ENCODE data around the gene PIM2. TPM values are rescaled to one million over a fixed set of nuclear protein-coding genes. Genes with fewer than 3 reads are reported as not detected.
A peak's percentile ranks its signal among the peaks of the same experiment; 100 is the strongest.

The PIM2 gene
- polyA plus RNA-seq (ENCODE audit: low read depth in 6 of 6): 100 to 1,000 TPM; 202 to 489 (median 254) TPM

DNA sequence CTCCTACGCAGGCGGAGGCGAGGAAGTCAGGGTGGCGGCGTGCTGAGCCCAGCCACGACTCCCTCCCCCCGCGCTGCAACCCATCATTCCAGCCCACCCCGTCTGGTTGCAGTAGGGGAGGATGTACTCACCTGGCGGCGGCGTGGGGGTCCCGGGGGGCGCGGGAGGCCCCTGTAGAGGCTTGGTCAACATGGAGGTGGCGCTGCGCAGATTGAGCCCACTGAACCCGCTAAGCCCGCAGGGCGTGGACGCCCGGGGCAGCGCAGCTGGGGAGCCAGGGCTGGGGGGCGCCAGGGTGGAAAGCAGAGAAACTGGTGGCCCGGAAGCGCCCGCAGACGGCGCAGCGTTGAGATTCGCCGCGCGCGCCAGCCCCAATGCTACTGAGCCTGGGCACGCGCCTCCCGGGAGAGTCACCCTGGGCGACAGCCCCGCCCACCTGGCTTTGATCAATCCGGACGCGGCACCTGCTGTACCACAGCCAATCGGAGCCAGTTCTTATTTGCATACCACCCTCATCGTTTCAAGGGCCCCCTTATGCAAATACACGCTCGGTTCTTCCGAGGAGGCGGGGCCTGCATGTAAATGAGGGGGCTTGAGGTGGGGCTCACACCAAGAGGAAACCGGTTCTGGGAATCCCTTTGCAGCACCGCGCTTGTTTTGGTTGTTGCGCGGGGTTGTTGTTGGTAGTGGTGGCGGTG, at the start of gene PIM2:
Gene PIM2 (minus strand): TSS at position 382 of the 698 bp plus-strand sequence. CDS start 190 bp downstream, at position 192.
- peak within 1 kb of the TSS; percentile 82 to 99 (median 96) for H3K4me3 Mint-ChIP-seq
- H3K9me3 Mint-ChIP-seq: peaks cover 0 to 3% (median 0%) of the 10 kb centered on the region in 7 donors
- ATAC-seq (ENCODE audit: low read depth in 2 of 2) (peak; percentile 71 to 72), DNase-seq (peak; percentile 91)
- H3K4me1 Mint-ChIP-seq: peaks cover 36 to 67% (median 47%) of the 10 kb centered on the region in 3 donors
- H3K36me3 Mint-ChIP-seq: peaks cover 11 to 17% of the 10 kb centered on the region in 2 donors
- no peaks in the 10 kb centered on the region for H3K27me3 Mint-ChIP-seq
- peak within 1 kb of the TSS; percentile 92 to 99 (median 96) for H3K27ac Mint-ChIP-seq

DNA sequence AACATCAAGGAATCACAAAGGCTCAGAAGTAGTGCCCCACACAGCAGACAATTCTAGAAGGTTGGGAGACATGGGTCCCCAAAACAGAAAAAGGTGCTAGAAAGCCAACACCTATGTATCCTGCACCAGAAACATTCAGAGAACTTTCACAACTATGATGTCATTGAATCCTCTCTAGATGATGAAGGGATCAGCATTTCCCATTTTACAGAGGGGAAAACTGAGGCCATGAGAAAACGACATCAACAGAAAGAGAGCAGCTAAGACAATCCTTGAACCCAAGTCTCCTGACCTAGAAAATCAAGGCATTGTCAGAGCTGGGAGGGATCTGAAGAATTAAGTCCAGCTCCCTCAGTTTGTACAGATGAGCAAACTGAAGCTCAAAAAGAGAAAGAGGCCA, 49.6 kb upstream of the PIM2 start:
- Mint-ChIP-seq H3K4me3 (no peak overlapping the region), H3K4me1 (peaks cover 18 to 25% (median 18%) of the 10 kb centered on the region in 3 donors), H3K27ac (peak overlapping the region in 1 of 6 donors; percentile 71), H3K27me3 (peaks cover 0 to 19% (median 10%) of the 10 kb centered on the region in 3 donors), H3K9me3 (no peaks in the 10 kb centered on the region), H3K36me3 (no peaks in the 10 kb centered on the region)
- ATAC-seq (ENCODE audit: low read depth in 2 of 2) (no peak), DNase-seq (no peak)

DNA sequence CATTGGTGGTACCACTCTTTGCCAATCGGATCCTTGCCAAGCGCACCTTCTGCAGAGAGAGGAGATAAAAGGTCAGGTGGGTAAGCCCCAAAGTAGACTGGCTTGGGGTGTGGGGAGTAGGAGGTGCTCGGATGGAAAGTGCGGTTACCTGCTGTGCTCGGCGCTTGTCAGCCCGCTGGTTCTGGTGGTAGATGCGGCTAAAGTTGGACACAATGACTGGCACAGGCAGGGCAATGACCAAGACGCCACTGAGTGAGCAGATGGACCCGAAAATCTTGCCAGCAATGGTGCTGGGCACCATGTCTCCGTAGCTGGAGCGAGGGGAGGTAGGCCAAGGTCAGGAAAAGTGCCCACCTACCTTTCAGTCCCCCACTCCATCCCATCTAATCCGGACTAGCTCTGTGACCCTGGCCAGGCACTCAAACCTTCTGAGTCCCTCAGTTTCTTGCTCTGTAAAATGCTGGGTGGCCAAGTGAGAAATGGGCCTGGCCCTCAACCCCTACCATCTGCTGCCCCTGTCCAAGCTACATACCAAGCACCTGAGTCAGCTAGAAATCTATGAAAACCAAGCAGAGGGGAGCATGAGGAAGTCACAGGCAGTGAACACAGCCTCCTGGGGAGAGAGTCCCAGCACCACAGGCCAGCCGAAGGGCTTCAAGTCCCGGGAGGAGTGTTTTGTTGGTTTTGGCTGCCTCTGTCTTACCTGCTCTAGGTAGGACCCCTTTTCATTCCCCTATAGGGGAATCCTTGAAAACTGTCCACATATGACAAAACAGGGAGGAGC, 48.2 kb upstream of the PIM2 start:
- Mint-ChIP-seq H3K4me3 (peak overlapping the region in 1 of 8 donors; percentile 33), H3K4me1 (peaks cover 4 to 16% (median 12%) of the 10 kb centered on the region in 3 donors), H3K27me3 (peaks cover 0 to 10% (median 10%) of the 10 kb centered on the region in 3 donors), H3K9me3 (no peaks in the 10 kb centered on the region), H3K27ac (peak overlapping the region in 1 of 6 donors; percentile 49), H3K36me3 (no peaks in the 10 kb centered on the region)
- no peak for DNase-seq
- no peak for ATAC-seq (ENCODE audit: low read depth in 2 of 2)

DNA sequence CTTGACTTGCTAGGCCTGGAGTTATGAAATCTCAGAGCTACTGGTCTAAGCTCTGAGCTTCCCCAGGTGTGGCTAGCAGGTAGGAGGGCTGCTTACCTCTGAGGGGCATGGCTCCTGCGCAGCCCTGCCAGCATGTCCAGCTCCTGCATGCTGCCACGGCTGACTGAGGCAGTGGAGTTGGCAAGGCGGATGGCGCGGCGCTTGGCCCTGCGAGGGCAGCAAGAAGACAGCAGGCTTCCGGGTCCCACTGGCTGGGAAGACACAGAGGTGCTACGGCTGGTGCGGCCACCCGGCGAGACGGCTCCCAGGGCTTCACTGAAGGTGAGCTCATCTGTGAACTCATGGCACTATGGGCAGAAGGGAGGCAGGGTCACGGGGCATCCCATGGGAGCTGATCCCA, 47.1 kb upstream of the PIM2 start:
- Mint-ChIP-seq H3K27ac (peak overlapping the region in 1 of 6 donors; percentile 69), H3K36me3 (no peaks in the 10 kb centered on the region), H3K4me1 (peaks cover 0 to 17% (median 14%) of the 10 kb centered on the region in 3 donors), H3K27me3 (peaks cover 0 to 8% (median 5%) of the 10 kb centered on the region in 3 donors), H3K9me3 (no peaks in the 10 kb centered on the region), H3K4me3 (no peak overlapping the region)
- DNase-seq (no peak), ATAC-seq (ENCODE audit: low read depth in 2 of 2) (no peak)

DNA sequence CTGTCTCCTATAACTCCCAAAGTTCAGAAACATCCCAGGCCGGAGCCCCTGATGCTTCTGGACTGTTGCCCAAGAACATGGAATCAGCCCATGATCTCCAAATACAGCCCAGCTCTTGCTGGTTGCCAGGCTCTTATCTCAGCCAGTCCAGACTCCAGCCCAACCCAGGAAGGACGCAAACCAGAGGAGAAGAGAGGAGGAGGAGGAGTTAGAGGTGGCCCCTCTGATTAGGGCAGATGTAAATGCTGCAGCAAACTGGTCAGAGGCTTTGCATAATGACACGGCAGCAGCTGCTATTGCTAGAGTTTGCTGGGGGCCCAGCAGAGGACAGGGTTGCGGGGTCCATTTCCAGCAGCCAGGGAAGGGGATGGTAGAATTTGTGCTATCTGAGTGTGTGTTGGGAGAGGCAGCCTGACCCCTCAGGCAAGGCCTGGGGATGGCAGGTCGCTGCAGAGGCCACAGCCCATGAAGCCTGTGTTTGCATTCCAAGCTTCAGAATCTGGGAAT, 42.8 kb upstream of the PIM2 start:
- peaks cover 10 to 28% (median 21%) of the 10 kb centered on the region in 3 donors for H3K4me1 Mint-ChIP-seq
- H3K27ac Mint-ChIP-seq: peak overlapping the region in 2 of 6 donors; percentile 44 to 47
- ATAC-seq (ENCODE audit: low read depth in 2 of 2) (no peak), DNase-seq (no peak)
- H3K4me3 Mint-ChIP-seq: peak overlapping the region in 2 of 8 donors; percentile 34 to 41
- no peaks in the 10 kb centered on the region for H3K36me3 Mint-ChIP-seq
- no peaks in the 10 kb centered on the region for H3K27me3 Mint-ChIP-seq
- H3K9me3 Mint-ChIP-seq: no peaks in the 10 kb centered on the region

DNA sequence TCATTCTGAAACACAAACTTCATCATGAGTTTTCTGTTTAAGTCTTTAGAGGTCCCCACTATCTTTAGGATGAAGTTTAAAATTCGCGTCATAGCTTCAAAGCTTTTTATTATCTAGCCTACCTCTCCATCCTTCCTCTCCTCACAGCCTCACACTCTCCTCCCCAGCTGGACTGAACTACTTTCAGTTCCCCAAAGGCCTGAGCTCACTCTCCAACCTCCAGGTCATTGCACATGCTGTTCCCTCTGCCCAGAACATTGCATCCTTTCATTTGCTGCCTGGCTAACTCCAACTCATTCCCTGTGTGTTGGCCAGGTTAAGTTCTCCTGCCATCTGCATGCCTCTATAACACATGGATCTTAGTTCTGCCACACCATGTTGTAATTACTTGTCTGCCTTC, 41.5 kb upstream of the PIM2 start:
- H3K36me3 Mint-ChIP-seq: no peaks in the 10 kb centered on the region
- H3K27me3 Mint-ChIP-seq: no peaks in the 10 kb centered on the region
- no peak for DNase-seq
- no peak for ATAC-seq (ENCODE audit: low read depth in 2 of 2)
- H3K27ac Mint-ChIP-seq: peak overlapping the region in 5 of 6 donors; percentile 0 to 90 (median 81)
- H3K4me3 Mint-ChIP-seq: peak overlapping the region; percentile 36 to 95 (median 60)
- H3K4me1 Mint-ChIP-seq: peaks cover 10 to 41% (median 24%) of the 10 kb centered on the region in 3 donors
- no peaks in the 10 kb centered on the region for H3K9me3 Mint-ChIP-seq

DNA sequence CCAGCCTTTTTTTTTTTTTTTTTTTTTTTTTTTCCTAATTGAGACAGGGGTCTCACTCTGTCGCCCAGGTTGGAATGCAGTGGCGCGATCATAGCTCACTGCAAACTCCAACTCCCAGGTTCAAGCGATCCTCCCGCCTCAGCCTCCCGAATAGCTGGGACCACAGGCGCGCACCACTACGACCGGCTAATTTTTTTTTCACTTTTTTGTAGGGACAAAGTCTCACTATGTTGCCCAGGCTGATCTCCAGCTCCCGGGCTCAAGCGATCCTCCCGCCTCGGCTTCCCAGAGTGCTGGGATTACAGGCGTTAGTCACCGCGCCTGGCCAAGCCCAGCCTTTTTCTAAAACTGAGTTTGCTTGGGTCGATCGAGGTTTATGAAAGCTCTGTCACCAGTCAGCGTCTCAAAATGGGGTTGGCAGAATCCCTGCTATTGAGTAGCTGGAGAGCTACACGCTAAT, 39.8 kb upstream of the PIM2 start:
- no peak for ATAC-seq (ENCODE audit: low read depth in 2 of 2)
- H3K27me3 Mint-ChIP-seq: no peaks in the 10 kb centered on the region
- H3K27ac Mint-ChIP-seq: peak overlapping the region; percentile 100
- no peaks in the 10 kb centered on the region for H3K9me3 Mint-ChIP-seq
- no peaks in the 10 kb centered on the region for H3K36me3 Mint-ChIP-seq
- peaks cover 19 to 57% (median 28%) of the 10 kb centered on the region in 3 donors for H3K4me1 Mint-ChIP-seq
- peak overlapping the region; percentile 95 to 99 (median 98) for H3K4me3 Mint-ChIP-seq
- DNase-seq: no peak

DNA sequence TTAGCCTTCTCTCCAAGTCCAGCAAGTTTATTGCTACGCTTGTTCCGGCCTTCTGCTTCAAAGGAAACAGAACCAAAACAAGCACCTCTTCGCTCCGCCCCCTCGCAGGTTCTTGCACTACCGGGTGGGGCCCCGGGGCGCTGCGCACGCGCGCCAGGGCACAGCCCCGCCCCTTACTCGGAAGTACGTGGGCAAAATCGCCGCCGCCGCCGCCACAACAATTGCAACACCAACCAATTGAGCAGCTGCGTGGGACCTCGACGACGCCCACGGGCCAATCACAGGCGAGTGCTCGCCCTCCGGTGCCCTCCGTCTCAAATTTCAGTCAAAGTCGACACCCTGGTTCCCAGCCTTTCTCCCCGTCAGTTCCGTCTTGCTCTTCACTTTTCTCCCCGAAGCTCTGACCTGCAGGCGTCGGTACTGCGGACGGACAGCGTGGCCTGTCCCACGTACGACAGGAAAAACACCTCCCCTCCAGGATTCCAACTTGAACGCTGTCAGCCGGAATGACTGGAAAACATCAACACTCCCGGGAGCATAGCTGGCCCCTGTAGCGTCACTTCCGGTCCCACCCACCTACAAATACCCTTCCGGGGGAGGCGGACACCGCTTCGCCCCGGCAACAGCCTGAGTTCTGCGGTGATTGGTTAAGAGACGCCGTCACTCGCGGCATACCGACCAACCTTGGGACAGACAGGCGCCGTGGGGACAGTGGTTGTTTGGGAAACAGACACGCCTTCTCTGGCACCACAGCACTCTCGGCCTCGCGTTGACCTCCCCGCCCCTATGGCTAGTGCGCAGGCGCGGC, 39.2 kb upstream of the PIM2 start:
- ATAC-seq (ENCODE audit: low read depth in 2 of 2) (peak; percentile 76), DNase-seq (peak; percentile 93)
- Mint-ChIP-seq H3K27me3 (no peaks in the 10 kb centered on the region), H3K4me3 (peak overlapping the region; percentile 95 to 99 (median 98)), H3K4me1 (peaks cover 25 to 62% (median 31%) of the 10 kb centered on the region in 3 donors), H3K36me3 (no peaks in the 10 kb centered on the region), H3K27ac (peak overlapping the region; percentile 100), H3K9me3 (no peaks in the 10 kb centered on the region)

DNA sequence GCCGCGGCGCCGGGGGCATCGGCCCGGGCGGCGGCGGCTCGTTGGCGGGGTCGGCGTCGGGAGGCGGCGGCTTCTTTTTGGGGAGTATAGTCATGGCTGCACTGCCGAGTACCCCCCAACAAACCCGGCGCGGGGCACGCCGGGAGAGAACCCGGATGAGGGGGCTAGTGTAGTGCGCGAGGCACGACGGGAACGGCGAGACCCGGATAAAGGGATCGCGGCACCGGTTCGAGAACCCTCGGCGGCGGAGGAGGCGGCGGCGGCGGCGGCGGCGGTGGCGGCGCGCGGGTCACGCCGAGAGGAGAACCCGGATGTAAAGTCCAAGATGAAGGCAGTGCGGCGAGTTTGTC, 38.6 kb upstream of the PIM2 start, which contains the start of gene OTUD5:
Gene OTUD5 (minus strand): TSS at position 131 of the 350 bp plus-strand sequence. CDS start 37 bp downstream, at position 94.
- Mint-ChIP-seq H3K27me3 (no peaks in the 10 kb centered on the region), H3K4me3 (peak within 1 kb of the TSS; percentile 95 to 99 (median 98)), H3K27ac (peak within 1 kb of the TSS; percentile 100), H3K36me3 (no peaks in the 10 kb centered on the region), H3K9me3 (no peaks in the 10 kb centered on the region), H3K4me1 (peaks cover 31 to 65% (median 37%) of the 10 kb centered on the region in 3 donors)
- DNase-seq: peak; percentile 79
- peak; percentile 50 to 52 for ATAC-seq (ENCODE audit: low read depth in 2 of 2)

DNA sequence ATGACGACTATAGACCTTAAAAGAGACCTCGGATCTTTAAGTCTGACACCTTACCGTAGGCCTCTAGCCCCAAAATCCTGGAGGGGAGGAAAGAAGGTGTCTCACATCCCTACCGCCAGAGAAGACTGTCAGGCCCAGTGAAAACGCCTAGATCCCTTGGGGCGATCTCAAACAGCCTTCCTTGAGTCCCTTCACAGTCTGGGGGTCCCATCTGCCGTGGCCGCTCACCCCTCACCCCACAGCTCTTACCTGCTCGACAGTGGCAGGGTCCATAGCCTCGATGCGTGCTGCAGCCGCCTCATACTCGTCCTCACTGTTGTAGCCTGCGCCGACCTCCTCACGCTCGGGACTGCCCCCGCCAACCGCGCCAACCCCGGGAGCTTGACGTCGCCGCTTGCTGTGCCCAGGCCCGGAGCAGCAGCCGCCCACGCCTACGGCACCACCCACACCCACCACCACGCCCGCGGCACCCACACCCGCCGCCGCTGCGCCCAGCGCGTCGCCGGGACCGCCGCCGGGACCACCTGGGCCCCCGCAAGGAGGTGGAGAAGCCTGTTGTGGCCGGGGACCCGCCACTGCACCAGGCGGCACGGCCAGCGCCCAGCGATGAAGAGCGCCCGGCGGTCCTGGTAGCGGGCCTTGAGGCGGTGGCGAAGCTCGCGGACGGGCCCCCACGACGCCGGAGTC, 38.0 kb upstream of the PIM2 start:
- H3K27ac Mint-ChIP-seq: peak overlapping the region; percentile 79 to 100 (median 93)
- ATAC-seq (ENCODE audit: low read depth in 2 of 2): peak; percentile 19 to 21
- peak; percentile 55 for DNase-seq
- peaks cover 37 to 65% (median 37%) of the 10 kb centered on the region in 3 donors for H3K4me1 Mint-ChIP-seq
- H3K27me3 Mint-ChIP-seq: no peaks in the 10 kb centered on the region
- H3K36me3 Mint-ChIP-seq: no peaks in the 10 kb centered on the region
- peak overlapping the region; percentile 74 to 95 (median 88) for H3K4me3 Mint-ChIP-seq
- H3K9me3 Mint-ChIP-seq: no peaks in the 10 kb centered on the region

DNA sequence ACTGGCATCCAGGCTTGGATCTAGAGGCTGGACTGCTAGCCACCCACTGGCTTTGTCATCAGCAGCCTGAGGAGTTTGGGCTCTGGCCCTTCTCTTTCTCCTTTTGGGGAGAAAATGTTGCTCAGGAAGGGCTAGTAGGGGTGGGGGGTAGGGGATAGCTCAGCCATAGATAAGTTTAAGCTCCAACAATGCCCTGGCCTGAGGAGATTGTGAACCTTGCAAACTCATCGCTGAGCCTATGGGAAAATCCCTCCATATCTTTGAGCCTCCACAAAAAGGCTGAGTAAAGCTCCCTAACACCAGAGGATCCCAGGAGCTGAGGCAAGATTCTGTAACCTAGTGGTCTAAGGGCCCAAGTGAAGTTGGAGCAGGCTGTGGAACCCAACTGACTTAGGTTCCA, 29.8 kb upstream of the PIM2 start:
- Mint-ChIP-seq H3K9me3 (no peaks in the 10 kb centered on the region), H3K4me1 (peaks cover 23 to 36% (median 28%) of the 10 kb centered on the region in 3 donors), H3K36me3 (no peaks in the 10 kb centered on the region), H3K4me3 (no peak overlapping the region), H3K27me3 (no peaks in the 10 kb centered on the region), H3K27ac (peak overlapping the region in 1 of 6 donors; percentile 61)
- no peak for ATAC-seq (ENCODE audit: low read depth in 2 of 2)
- no peak for DNase-seq

Data from naive B cell (primary cell).